Breast epithelium (tissue), 3 donors: ENCODE results near the gene NEU2.

ENCODE experiments used
- POLR2A ChIP-seq: fragments of 450-650 bp; IDR thresholded peaks from one replicate; pipeline ENCODE4 v1.6.1; 2016; ENCODE audit warnings: antibody characterized with exemption, mild to moderate bottlenecking, moderate library complexity
- POLR2AphosphoS5 ChIP-seq, 3 donors: sonication (generic); formaldehyde crosslinking; IDR thresholded peaks; one replicate each; pipeline ENCODE4 v1.6.1; 2017; ENCODE audit warnings: antibody characterized with exemption in 3 of 3
- TF ChIP-seq, protein P1 (sequence below), 3 donors: fragments of 450-650 bp; IDR thresholded peaks; one replicate each; pipeline ENCODE4 v1.5.1; 2016 to 2017; ENCODE audit warnings: antibody characterized with exemption in 3 of 3, mild to moderate bottlenecking in 3 of 3, moderate library complexity in 3 of 3

DNA sequence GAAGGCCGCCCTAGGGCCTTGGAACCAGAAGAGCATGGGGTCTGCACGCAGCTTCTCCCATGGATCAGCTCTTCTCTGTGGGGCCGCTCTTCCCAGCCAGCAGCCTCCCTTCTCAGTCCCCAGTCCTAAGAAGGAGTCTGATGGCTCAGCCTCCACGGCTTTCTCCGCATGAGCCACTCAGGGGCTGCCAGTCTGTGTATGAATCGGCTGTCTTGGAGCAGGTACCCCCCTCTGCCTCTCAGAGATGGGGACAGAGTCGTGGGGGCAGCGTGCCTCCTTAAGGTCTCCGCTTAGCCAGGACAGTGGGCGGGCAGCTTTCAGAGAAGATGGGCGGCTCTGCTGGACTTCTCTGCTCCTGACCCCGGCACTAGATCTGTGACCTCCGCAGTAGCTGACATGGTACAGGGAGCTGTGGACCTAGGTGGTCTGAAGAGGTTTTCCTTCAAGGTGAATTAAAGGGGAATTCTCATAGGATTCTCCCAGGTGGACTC lies 49.3 kb downstream of the NEU2 start:
- TF ChIP-seq, protein P1, sequence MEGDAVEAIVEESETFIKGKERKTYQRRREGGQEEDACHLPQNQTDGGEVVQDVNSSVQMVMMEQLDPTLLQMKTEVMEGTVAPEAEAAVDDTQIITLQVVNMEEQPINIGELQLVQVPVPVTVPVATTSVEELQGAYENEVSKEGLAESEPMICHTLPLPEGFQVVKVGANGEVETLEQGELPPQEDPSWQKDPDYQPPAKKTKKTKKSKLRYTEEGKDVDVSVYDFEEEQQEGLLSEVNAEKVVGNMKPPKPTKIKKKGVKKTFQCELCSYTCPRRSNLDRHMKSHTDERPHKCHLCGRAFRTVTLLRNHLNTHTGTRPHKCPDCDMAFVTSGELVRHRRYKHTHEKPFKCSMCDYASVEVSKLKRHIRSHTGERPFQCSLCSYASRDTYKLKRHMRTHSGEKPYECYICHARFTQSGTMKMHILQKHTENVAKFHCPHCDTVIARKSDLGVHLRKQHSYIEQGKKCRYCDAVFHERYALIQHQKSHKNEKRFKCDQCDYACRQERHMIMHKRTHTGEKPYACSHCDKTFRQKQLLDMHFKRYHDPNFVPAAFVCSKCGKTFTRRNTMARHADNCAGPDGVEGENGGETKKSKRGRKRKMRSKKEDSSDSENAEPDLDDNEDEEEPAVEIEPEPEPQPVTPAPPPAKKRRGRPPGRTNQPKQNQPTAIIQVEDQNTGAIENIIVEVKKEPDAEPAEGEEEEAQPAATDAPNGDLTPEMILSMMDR (IDR thresholded peaks at IDR 0.05) = no peak
- TF ChIP-seq POLR2A (no peak), POLR2AphosphoS5 (IDR thresholded peaks at IDR 0.05) (no peak)
